Psoas muscle (tissue), 8 donors: ENCODE results near the gene PSMD8. TPM values are rescaled to one million over a fixed set of nuclear protein-coding genes. Genes with fewer than 3 reads are reported as not detected.

Experiments
- ATAC-seq, 4 donors: fragments of 200-7000 bp; cut with Tn5 transposase; one replicate each; pipeline ENCODE4 v1.9.1; 2020; ENCODE audit warnings: moderate library complexity in 3 of 4, mild to moderate bottlenecking in 2 of 4
- DNase-seq, 2 donors: peaks; one replicate each; pipeline ENCODE4 v3.0.0-alpha.2; 2020
- H3K27ac ChIP-seq: fragments of 200-600 bp; one replicate; pipeline ENCODE4 v1.8.0; 2022
- H3K27me3 ChIP-seq, 3 donors: fragments of 200-600 bp in 1 of 3; one replicate each; pipeline versions ENCODE4 v1.6.1 to v1.8.0; 2013 to 2022; ENCODE audit warnings: low read length in 2 of 3, mild to moderate bottlenecking in 2 of 3, moderate library complexity in 1 of 3; ENCODE audit not compliant: insufficient read depth in 3 of 3
- H3K36me3 ChIP-seq, 2 donors: fragments of 200-600 bp in 1 of 2; one replicate each; pipeline versions ENCODE4 v1.6.1 to v1.8.0; 2013 to 2022; ENCODE audit warnings: low read depth in 1 of 2, mild to moderate bottlenecking in 1 of 2, moderate library complexity in 1 of 2; ENCODE audit not compliant: insufficient read depth in 1 of 2
- H3K4me1 ChIP-seq: fragments of 200-600 bp; one replicate; pipeline ENCODE4 v1.8.0; 2022
- H3K4me3 ChIP-seq: fragments of 200-600 bp; one replicate; pipeline ENCODE4 v1.8.0; 2022; ENCODE audit warnings: mild to moderate bottlenecking
- H3K9me3 ChIP-seq: fragments of 200-600 bp; one replicate; pipeline ENCODE4 v1.8.0; 2022
- WGBS, 3 donors: extraction: QIAGEN DNeasy Blood & Tissue Kit; methylation state at CpG; one replicate each; pipeline versions ENCODE4 v1.1.6 to v1.1.7; 2013; 5-methylcytosine and 5-hydroxymethylcytosine counted together
- intact Hi-C, 2 donors: fragments of 100-400 bp; cut with DNase I; formaldehyde crosslinking; loops; one replicate each; pipeline versions ENCODE4 v1.11.0 to v1.14.2; 2022
- polyA plus RNA-seq, 3 donors: library from polyadenylated mRNA; stranded (reverse); fragments of 200-250 nt; gene quantifications; one replicate each; pipeline ENCODE4 v1.2.3, GENCODE V29; 2013
- total RNA-seq, 4 donors: library from RNA; stranded (reverse); fragmentation: NEBNext Ultra II Directional in 2 of 4; extraction: Animal tissue kit (Norgen Biotek cat#: 25700) in 2 of 4; gene quantifications; one replicate each; pipeline versions ENCODE4 v1.2.1 to v1.2.4, GENCODE V29; 2021 to 2023
- TF ChIP-seq, protein P1 (sequence below): fragments of 200-600 bp; IDR thresholded peaks from one replicate; pipeline ENCODE4 v1.8.0; 2022; ENCODE audit warnings: antibody characterized with exemption
- donor health status: healthy with polysubstance abuse.
- donor health status: DM: no; HTN: no; CAD: no; lungs with moderate emphysema.
- donor health status: Bipolar disorder and iron deficiency.
- donor health status: healthy.
- donor health status: DM: yes; HTN: yes; CAD: no.
- donor health status: DM: no; HTN: no; CAD: no.
- donor health status: DM: no; HTN: no; CAD: no.
- donor health status: DM: yes; HTN: yes; CAD: no.

Gene PSMD8
- total and polyA plus RNA-seq, 7 donors, result 348 to 1,414 (median 791) TPM

DNA sequence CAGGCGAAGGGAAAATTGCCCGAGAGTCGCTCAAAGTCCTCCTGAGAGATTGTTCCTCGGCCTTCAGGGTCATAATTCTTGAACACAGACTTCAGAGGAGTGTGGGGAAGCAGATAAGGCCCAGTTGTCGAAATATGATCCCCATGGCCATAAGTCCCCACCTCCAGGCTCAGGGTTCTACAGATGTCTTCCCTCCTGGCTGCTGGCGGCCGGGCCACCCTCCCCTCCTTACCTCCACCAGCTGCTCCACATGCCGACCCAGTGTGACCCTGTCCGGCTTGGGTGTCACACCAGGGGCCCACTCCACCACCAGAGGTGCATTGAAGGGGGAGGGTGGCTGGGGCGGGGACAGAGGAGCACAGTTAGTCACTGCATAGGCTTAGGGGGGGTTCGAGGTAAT lies 38.6 kb downstream of the PSMD8 start:
- no peaks in the 10 kb centered on the region for H3K9me3 ChIP-seq
- intact Hi-C loops, result no loop called here
- TF ChIP-seq, protein P1, sequence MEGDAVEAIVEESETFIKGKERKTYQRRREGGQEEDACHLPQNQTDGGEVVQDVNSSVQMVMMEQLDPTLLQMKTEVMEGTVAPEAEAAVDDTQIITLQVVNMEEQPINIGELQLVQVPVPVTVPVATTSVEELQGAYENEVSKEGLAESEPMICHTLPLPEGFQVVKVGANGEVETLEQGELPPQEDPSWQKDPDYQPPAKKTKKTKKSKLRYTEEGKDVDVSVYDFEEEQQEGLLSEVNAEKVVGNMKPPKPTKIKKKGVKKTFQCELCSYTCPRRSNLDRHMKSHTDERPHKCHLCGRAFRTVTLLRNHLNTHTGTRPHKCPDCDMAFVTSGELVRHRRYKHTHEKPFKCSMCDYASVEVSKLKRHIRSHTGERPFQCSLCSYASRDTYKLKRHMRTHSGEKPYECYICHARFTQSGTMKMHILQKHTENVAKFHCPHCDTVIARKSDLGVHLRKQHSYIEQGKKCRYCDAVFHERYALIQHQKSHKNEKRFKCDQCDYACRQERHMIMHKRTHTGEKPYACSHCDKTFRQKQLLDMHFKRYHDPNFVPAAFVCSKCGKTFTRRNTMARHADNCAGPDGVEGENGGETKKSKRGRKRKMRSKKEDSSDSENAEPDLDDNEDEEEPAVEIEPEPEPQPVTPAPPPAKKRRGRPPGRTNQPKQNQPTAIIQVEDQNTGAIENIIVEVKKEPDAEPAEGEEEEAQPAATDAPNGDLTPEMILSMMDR, result no peak
- WGBS, 3 donors, result 62 to 63% (median 62%) methylated on average over 10 to 11 of the region's 11 CpGs
- no peaks in the 10 kb centered on the region for H3K4me1 ChIP-seq
- H3K27me3 ChIP-seq, result no peaks in the 10 kb centered on the region
- H3K36me3 ChIP-seq, result no peaks in the 10 kb centered on the region
- ATAC-seq (no peak), DNase-seq (no peak)
- H3K27ac ChIP-seq, result no peak overlapping the region
- no peak overlapping the region for H3K4me3 ChIP-seq

DNA sequence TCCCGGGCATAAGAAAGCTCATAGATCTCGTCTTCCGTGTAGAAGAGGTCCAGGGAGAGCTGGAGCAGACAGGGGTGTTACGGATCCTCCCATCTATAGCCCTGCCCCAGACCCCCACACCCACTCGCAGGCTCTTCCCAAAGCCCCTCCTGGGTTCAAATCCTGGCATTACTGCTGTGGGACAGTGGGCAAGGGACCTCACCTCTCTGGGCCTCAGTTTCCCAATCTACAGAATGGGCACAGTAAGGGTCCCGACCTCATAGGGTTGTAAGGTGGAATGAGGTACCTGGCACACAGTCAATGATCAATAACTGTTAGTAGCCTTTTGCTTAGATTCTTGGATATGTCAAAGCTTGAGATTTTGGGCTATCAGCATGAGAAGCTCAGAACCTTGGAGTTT lies 39.0 kb downstream of the PSMD8 start:
- H3K9me3 ChIP-seq, result no peaks in the 10 kb centered on the region
- TF ChIP-seq, protein P1, result no peak
- H3K27ac ChIP-seq, result no peak overlapping the region
- no peak overlapping the region for H3K4me3 ChIP-seq
- no peaks in the 10 kb centered on the region for H3K36me3 ChIP-seq
- no peak for DNase-seq
- no peaks in the 10 kb centered on the region for H3K27me3 ChIP-seq
- WGBS, 3 donors, result 74 to 91% (median 76%) methylated on average over 6 of the region's 6 CpGs
- ATAC-seq, result no peak
- intact Hi-C loops, result no loop called here
- peaks cover 3% of the 10 kb centered on the region for H3K4me1 ChIP-seq

DNA sequence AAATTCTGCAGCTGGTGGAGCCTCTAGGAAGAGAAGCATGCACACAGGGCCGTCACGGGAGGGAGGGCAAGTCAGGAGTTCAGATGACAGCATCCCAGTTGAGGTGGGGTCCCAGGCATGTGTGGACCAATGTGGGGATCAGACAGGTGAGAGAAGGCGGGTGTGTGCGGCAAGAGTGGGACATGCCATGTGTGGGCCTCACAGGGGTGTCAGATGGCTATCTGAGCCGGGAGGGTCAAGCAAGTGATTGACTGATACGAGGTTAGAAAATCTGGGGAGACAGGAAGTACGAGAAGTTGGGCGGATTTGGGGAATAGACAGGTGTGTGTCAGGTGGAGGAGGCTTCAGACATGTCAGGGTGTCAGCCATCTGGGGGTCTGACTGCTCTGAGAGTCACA lies 42.8 kb downstream of the PSMD8 start:
- DNase-seq (no peak), ATAC-seq (no peak)
- intact Hi-C loops, result no loop called here
- 87 to 92% (median 87%) methylated on average over 8 of the region's 8 CpGs for WGBS, 3 donors
- H3K27me3 ChIP-seq, result no peaks in the 10 kb centered on the region
- H3K4me3 ChIP-seq, result no peak overlapping the region
- H3K4me1 ChIP-seq, result peaks cover 4% of the 10 kb centered on the region
- H3K9me3 ChIP-seq, result no peaks in the 10 kb centered on the region
- no peak overlapping the region for H3K27ac ChIP-seq
- TF ChIP-seq, protein P1, result no peak
- no peaks in the 10 kb centered on the region for H3K36me3 ChIP-seq

DNA sequence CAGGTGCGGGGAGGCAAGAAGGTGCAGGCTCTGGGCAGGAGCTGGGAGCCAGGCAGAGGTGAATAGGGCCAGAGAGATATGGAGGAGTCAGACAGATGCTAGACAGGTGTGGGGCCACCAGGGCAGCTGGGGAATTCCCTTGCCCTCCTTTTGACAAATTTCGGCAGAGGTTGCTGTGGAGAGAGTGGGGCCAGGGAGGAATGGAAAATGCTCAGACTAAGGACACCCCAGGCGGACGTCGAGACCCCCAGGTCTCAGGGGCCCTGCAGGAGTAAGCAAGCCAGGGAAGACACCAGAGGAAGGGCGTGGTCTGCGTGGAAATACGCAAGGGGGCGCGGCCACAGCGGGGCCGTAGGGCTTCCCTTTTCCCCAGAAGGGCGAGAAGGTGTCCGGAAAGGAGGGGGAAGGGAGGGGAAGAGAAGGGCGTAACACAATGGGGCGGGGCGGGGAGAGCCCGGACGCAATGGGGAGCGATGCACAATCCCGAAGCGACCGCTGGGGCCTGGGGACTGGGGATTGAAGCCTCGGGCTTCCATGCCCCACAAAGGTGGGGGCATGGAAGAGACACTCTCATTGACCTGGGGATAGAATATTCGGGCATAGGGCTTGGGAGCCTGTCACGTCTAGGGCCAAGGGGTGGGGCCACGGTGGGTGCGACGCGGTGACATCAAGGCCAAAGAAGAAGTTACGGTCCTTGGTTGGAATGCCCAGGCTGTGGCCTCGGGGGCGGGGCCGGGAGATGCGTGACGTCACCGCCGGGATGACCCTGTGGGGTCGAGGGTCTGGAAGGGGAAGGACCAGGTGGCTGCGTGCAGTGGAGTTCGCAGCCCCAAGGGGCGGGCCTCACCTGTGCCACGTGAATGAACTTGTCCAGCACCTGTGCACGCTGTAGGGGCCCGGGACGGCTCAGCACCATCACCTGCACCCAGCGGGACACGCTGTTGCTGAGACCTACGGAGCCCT lies 43.5 kb downstream of the PSMD8 start:
- Histone ChIP-seq H3K27me3 (no peaks in the 10 kb centered on the region), H3K4me3 (peak overlapping the region; percentile 56), H3K36me3 (no peaks in the 10 kb centered on the region), H3K4me1 (peaks cover 4% of the 10 kb centered on the region), H3K27ac (no peak overlapping the region), H3K9me3 (no peaks in the 10 kb centered on the region)
- TF ChIP-seq, protein P1, result no peak
- WGBS, 3 donors, result 21 to 23% (median 23%) methylated on average over 47 to 48 of the region's 49 CpGs
- ATAC-seq (peak; percentile 48 to 79 (median 69)), DNase-seq (peak; percentile 59 to 80)
- intact Hi-C loops, result no loop called here
